GM12873 (cell line): ENCODE data around the gene LSM7.

Experiments used
- TF ChIP-seq, protein P1 (sequence below): IDR thresholded peaks from 2 replicates; pipeline ENCODE4 v1.5.1; 2012; ENCODE audit warnings: low read depth, mild to moderate bottlenecking, moderate library complexity, low read length, control low read depth; ENCODE audit not compliant: insufficient read depth; ENCODE audit errors: missing control alignments

Gene LSM7

DNA sequence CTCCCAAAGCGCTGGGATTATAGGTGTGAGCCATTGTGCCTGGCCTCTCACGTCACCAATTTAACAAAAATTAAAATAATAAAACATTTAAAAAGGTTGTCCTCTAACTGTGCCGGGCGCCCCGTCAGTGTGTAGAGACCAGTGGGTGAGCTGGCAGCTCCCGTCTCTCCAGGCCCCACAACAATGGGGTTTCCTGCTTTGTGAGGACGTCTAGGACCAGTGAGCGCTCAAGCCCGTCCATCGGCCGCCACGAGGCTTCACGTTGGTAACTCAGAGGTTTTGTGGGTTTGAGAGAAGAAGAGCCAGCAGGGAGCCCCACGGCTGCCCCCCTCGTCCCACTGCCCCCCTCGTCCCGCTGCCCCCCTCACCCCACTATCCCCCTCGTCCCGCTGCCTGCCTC, 4.7 kb downstream of the LSM7 start:
- TF ChIP-seq, protein P1, sequence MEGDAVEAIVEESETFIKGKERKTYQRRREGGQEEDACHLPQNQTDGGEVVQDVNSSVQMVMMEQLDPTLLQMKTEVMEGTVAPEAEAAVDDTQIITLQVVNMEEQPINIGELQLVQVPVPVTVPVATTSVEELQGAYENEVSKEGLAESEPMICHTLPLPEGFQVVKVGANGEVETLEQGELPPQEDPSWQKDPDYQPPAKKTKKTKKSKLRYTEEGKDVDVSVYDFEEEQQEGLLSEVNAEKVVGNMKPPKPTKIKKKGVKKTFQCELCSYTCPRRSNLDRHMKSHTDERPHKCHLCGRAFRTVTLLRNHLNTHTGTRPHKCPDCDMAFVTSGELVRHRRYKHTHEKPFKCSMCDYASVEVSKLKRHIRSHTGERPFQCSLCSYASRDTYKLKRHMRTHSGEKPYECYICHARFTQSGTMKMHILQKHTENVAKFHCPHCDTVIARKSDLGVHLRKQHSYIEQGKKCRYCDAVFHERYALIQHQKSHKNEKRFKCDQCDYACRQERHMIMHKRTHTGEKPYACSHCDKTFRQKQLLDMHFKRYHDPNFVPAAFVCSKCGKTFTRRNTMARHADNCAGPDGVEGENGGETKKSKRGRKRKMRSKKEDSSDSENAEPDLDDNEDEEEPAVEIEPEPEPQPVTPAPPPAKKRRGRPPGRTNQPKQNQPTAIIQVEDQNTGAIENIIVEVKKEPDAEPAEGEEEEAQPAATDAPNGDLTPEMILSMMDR: no peak

DNA sequence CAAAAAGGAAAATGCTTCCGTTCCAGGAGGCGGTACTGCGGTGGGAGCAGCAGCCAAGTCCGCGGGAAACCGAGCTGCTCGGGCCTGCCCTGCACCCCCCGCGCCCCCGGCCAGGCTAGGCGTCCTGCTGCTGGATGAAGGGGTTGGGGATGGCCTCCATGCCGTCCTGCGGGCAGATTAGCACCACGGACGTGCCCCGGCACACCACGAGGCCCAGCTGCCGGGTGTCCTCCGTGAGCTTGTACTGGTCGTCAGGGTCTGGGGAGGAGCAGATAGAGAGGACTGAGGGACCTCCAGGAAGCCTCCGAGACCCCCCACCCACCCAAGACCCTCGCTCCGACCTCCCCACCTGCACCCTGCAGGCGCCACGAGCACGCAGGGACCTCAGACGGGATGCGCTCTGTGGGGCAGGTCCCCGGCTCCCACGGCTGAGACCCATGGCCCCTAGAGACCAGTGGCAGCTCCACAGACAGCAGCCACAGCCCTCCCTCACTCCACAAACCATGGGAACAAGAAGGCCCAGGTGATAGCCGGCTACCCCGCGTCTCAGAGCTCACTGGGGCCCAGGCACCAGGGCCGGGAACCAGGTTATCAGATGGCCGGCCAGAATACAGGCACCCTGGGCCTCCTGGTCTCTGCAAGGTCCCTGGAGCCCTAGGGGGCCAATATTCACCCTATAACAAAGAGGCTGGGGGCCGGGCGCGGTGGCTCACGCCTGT, 6.7 kb downstream of the LSM7 start:
- TF ChIP-seq, protein P1: no peak

DNA sequence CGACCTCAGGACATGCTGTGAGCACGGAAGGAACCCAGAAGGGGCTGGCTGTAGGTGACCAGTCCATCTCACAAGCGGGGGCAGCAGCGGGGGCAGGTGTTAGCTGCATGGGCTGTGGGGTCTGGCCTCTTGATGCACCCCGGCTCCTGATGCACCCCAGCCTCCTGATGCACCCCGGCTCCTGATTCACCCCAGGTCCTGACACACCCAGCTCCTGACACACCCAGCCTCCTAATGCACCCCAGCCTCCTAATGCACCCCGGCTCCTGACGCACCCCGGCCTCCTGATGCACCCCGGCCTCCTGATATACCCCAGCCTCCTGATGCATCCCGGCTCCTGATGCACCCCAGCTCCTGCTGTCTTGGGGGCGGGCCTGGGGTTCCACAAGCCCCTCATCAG, 7.4 kb downstream of the LSM7 start:
- TF ChIP-seq, protein P1: no peak

DNA sequence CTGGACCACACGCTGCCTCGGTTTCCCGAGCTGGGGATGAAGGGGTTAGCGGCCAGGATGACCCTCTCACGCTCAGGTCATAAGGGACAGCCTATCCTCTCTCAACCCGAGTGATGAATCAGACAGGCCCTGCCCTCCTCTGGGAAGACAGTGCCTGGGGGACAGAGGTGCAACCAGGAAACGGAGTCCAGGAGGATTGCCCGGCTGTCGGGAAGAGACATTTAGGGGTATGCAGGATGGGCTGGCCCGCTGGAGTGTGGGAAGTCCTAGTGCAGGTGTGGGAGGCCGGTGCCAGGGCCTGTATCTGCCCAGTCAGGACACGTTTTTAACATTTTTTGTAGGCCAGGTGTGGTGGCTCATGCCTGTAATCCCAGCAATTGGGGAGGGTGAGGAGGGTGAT, 8.3 kb downstream of the LSM7 start:
- TF ChIP-seq, protein P1: no peak

DNA sequence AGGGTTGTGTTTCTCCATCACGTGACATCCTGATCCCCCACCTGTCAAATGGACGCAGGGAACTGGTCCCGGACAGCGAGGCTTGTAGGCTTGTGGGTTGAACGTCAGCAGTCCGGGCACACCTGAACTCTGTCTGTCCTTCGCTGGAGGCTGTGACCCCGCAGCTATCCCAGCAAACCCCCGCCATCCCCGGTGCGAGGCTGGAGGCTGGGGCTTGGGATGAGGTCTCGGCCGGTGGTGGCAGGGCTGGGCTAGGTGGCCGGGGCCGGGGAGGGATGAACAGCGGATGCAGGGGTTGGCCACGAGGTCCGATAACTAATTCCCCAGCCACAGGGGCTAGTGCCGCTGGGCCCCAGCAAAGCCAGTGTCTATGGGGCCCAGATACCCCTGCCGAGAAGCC, 8.8 kb downstream of the LSM7 start:
- TF ChIP-seq, protein P1: no peak

DNA sequence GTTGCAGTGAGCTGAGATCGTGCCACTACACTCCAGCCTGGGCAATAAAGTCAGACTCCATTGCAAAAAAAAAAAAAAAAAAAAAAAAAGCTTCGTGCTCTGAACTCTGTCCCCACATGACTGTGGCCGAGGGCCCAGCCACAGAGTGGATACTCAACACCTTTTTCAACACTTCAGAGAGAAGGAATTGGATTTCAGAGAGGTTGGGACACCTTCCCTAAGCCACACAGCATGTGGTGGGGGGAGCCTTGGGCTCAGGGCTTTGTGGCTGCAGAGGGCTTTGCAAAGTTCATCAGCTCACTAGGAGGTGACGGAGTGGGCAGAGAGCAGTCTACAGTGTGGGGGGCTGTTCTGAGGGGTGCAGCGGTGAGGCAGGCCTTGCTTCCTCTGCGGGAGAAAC, 9.5 kb downstream of the LSM7 start:
- TF ChIP-seq, protein P1: no peak

DNA sequence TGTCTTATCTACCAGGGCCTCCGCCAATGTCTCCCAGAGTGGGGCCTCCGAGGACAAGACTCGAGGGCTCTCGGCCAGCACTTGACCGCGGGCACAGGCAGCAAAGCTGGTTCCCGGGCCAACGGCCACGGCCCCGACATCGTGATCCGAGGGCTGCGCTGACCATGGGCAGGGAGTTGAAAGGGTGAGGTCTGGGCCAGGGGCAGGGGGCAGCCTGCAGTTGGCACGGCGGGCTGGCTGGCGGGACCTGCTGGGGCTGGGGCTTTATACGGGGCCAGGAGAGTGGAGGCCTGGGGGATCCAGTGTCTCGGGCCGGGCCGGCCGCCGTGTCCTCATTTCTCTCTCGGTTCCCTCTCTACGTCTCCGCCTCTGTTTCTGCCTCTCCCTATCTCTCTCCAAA, 10.6 kb downstream of the LSM7 start:
- TF ChIP-seq, protein P1: no peak
